Hematopoietic multipotent progenitor cell treated with erythropoietin and hydrocortisone succinate and interleukin-3 and kit ligand, for 4 days (in vitro differentiated cells): Measurements from ENCODE around the gene LAIR2.

ENCODE experiments used
- DNase-seq: peaks from one replicate; pipeline ENCODE4 v3.0.0-alpha.2; 2015

The LAIR2 gene, protein sequence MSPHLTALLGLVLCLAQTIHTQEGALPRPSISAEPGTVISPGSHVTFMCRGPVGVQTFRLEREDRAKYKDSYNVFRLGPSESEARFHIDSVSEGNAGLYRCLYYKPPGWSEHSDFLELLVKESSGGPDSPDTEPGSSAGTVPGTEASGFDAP

DNA sequence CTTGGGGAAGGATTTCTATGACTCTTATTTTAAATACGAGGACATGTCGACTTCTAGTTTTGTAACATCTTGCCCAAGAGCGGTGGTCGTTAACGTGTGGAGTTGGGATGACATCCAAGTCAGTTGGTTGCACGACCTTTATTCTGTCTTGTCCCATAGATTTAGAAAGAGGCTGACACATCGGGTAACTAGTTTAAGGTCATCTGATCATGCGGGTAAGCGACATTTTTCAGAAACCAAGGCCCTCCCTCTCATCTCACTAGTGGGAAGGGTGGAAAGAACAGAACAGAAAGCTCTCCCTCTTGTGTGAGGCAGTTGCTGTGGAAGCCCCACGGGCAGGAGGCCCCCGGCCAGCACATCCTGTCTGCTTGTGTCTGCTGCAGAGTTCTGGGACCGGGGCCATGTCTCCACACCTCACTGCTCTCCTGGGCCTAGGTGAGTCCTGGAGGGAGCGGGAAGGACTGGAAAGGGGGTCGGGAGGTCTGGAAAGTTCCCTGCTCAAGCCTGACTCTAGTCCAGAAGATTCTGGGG lies at the start of gene LAIR2:
LAIR2 (plus strand) TSS at position 314 of the 531 bp plus-strand sequence; CDS start at position 402, 88 bp downstream.
- no peak for DNase-seq

DNA sequence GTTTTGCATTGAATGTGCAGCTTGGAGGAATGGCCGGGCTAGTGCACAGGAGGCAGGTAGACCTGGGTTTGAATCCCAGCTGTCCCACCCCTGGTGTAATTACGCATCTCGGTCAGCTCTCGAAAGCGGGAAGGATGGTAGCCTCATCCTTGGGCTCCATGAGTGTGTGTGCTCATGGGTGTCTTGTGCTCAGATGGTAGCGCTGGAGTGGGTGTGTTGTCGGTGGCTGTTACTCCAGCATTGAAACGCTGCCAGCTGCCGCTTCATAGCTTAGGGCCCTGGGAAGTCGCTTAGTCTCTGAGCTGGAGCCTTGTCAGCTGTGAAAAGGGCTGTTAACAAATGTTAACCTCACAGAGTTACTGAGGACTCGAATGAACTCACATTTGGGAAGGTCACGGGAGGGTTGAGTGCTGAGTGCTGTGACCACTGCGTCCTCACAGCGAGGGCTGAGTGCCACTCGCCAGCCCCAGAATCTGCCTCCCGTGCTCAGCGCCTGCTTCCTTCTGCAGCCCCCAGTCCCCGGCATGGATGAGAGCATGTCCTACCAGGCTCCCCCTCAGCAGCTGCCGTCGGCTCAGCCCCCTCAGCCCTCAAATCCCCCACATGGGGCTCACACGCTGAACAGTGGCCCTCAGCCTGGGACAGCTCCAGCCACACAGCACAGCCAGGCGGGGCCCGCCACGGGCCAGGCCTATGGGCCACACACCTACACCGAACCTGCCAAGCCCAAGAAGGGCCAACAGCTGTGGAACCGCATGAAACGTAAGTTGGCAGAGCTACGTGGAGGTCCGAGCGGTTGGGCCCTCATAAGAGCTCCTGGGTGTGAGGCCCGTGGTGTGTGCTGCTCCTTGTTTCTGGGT lies 48.5 kb upstream of the LAIR2 start:
- no peak for DNase-seq

DNA sequence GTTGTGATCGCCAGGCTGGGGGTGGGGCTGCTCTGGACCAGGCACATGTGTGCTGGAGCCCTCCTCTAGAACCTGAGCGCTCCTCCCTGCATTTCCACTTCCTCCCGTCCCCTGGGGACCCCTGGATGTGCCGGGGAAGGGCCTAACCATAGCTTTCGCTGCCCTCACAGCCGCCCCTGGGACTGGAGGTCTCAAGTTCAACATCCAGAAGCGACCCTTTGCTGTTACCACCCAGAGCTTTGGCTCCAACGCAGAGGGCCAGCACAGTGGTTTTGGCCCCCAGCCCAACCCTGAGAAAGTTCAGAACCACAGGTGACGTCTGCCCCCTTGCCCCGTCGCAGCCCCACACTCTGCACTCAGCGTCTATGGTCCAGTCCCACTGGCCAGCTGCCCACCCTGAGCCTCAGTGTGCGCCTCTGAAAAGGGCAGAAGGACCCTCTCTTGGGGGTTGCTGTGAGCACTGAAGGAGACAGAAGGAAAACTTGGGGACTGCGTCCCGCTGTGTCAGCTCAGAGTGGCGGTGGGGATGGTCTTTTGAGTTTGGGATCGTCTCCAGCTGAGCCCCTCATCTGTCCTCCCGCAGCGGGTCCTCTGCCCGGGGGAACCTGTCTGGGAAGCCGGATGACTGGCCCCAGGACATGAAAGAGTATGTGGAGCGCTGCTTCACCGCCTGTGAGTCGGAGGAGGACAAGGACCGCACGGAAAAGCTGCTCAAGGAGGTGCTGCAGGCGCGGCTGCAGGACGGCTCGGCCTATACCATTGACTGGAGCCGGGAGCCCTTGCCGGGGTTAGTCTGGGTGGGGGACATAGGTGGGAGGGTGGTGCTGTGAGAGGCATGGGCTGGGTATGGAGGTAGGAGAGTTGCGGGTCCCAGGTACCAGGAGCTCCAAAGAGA lies 47.6 kb upstream of the LAIR2 start:
- DNase-seq, result no peak

DNA sequence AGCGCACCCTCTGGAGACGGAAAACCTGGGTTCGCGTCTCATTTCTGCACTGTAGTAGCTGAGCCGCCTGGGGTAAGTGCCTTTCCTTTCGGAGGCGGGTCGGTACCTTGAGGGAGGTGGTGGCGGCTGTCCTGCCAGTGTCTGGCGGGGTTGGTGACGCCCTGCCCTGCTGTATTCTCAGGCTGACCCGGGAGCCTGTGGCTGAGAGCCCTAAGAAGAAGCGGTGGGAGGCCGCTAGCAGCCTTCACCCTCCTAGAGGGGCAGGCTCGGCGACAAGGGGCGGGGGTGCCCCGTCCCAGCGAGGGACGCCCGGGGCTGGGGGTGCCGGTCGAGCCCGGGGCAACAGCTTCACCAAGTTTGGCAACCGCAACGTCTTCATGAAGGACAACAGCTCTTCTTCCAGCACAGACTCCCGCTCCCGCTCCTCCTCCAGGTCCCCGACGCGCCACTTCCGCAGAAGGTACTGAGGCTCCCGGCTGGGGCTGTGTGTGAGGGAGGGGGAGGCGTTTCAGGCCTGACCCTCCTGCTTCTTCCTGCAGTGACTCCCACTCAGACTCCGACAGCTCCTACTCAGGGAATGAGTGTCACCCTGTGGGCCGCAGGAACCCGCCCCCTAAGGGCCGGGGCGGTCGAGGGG lies 46.7 kb upstream of the LAIR2 start:
- DNase-seq, result no peak

DNA sequence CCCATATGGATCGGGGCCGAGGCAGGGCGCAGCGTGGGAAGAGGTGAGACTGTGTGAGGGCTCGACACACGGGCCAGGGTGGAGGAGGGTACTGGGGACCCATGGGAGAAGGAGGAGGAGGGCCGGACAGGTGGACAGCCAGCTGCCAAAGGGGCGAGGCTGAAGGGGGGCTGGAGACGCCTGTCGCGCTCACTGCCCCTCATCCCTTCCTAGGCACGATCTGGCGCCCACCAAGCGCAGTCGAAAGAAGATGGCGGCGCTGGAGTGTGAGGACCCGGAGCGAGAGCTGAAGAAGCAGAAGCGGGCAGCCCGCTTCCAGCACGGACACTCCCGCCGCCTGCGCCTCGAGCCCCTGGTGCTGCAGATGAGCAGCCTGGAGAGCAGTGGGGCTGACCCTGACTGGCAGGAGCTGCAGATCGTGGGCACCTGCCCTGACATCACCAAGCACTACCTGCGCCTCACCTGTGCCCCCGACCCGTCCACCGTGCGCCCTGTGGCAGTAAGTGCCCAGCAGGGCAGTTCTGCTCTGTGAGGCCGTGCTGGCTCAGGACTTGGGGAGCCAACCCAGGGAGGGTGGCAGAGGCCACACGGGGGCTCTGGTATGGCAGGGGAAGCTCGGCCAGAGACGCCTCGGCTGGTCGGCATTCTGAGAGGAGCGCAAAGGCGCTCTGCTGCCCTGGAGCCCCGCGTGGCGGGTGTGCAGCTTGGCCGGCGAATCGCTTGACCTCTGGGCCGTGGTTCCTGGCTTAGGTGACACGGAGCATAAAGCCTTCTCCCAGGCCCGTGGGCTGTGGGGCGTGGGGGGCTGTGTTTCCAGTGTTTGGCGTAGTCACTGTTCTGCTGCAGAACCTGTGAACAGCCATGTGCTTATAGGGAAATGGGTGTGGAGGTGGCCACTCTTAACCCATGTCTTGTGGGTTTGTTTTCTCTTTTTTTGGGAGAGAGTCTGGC lies 45.9 kb upstream of the LAIR2 start:
- DNase-seq, result no peak

DNA sequence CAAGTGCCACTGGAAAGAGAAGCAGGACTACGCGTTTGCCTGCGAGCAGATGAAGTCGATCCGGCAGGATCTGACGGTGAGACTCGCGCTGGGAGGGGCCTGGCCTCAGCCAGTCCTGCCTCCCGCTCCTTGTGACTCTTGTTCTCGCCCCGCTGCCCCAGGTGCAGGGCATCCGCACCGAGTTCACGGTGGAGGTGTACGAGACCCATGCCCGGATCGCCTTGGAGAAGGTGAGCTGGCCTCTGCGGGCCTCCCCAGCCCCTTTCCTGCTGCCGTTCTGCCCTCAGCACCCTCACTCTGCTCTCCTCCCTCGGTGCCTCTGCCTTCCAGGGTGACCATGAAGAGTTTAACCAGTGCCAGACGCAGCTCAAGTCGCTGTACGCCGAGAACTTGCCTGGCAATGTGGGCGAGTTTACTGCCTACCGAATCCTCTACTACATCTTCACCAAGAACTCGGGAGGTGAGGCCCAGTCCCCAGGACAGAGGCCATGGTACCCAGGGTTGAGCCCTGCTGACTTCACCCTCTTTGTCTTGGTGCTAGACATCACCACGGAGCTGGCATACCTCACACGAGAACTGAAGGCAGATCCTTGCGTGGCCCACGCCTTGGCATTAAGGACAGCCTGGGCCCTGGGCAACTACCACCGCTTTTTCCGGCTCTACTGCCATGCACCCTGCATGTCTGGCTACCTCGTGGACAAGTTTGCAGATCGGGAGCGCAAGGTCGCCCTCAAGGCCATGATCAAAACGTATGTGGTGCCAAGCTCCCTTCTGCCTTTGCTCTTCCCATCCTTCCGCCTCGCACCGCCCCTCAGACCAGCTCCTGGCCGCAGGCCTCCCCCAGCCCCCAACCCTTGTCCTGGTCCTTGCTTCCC lies 44.6 kb upstream of the LAIR2 start:
- DNase-seq, result no peak

DNA sequence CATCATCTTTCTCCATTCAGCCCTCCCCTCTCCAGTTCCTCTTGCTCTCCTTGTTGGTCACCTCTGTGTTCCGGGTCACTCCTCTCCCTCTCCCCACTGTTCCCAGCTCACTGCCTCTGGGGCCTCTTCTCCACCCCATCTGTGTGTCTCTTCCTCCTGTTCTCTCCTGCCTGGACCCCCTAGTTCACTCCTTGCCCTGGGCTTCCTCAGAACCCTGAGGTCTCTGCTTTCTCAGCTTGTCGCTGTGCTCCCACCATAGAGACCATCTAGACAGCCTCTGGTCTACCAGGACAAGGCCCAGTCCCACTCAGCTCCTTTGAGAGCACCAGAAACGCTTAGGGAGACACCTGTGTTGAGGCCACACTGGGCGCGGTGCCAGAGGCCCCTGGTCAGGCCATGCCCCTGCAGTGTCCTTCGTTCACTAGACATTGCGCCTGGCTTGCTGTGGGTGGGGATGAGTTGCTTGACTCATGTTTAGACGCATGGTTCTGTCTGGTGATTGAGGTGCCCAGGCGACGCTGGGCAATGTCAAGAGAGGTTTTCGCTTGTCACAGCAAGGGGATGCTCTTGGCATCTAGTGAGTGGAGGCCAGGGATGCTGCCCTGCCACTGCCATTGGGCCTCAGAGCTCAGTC lies 43.9 kb upstream of the LAIR2 start:
- DNase-seq, result no peak

DNA sequence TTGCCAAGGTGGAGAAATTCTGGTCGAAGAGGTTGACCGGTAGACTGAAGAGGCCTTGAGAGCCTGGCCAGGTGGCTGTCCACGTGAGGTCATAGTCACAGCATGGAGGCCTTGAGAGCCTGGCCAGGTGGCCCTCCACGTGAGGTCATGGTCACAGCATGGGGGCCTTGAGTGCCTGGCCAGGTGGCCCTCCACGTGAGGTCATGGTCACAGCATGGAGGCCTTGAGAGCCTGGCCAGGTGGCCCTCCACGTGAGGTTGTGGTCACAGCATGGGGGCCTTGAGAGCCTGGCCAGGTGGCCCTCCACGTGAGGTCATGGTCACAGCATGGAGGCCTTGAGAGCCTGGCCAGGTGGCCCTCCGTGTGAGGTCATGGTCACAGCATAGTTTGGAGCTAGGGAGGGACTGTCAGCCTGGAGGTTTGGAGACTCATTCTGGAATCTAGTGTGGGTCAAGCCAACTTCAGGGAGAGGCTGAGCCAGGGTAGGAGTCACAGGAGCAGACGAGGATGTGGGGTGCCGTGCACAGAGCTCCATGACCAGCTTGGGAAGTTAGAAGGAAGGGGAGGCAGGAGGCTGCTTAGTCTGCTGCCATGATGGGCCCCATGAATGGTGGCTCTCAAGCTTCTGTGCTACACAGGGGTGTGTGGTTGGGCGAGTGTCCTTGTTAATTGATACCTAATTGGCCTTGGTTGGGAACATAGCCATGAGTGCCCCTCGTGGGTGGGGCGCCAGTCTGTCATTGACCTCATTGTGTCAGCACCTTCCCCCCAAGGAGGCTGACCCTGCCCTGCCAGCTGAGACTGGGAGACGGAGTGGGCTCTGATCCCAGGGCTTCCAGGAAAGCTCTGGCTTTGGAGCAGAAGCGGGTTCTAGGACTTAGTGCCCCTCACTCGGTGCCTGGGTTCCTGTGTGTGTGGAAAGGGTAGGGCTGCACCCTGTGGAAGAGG lies 43.1 kb upstream of the LAIR2 start:
- DNase-seq, result no peak

DNA sequence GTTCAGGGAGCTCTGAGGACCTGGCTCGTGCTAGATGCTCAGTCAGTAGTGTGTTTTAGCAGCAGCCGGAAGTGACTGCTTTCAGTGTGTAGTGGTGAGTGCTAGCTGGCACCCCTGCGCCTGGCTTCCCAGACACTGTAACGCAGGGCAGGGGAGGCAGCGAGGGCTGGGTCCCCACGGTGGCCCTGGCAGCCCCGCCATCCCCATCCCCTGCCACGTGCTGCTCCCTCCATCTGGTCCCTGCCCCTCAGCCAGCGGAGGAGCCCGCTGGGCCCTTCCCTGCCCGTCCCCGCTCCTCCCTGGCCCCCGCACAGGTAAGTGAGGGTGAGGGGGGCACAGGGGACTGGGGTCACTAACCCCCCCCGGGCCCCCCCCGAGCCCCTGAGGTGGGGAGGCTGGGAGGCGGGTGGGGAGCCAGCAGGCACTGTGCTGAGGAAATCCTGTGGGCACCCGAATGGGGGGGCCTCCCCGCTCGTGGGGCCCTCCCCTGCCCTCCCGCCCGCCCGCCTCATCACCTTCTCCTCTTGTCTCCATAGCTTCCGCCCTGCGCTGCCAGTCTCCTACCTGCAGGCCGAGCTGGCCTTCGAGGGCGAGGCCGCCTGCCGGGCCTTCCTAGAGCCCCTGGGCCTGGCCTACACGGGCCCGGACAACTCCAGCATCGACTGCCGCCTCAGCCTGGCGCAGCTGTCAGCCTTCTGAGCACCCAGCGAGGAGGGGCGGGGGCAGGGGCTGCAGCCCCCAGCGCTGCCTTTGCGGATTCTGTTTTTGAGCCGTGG lies 42.2 kb upstream of the LAIR2 start:
- DNase-seq, result no peak

DNA sequence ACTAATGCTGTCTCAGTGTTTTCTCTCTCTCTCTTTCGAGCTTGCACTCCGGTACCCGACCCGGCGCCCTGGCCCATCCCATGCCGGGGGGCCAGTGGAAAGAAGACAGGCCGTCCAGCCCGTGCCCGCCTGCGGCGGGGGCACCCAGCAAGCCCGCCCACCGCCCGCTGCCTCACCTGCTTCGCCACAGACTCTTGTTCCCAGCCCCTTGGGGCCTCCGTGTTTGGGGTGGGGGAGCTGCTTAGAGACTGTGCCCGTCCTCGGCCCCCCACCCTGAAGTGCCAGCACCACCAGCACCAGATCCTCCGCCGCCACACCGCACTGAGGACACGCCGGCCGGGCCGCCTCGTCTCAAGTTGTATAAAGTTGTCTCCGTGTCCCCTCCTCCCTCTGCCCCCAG lies 41.4 kb upstream of the LAIR2 start:
- no peak for DNase-seq

DNA sequence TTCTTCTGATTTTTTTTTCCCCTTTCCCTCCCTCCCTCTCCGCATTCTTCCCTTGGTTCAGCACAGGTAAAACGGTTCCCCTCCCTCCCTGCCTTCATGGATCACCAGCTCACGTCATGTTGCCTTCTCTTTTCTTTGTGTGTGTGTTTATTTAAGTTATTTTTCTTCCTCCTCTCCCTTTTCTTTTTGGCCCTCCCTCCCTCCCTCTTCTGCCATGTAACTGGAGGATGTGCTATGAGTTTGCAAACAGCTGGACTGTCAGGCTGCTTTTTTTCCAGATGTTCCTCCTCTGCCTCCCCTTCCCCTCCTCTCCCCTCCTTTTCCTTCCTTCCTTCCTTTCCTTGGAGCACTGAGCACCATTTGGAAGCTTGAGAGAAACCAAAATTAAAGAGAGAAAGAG lies 41.0 kb upstream of the LAIR2 start:
- DNase-seq, result no peak

DNA sequence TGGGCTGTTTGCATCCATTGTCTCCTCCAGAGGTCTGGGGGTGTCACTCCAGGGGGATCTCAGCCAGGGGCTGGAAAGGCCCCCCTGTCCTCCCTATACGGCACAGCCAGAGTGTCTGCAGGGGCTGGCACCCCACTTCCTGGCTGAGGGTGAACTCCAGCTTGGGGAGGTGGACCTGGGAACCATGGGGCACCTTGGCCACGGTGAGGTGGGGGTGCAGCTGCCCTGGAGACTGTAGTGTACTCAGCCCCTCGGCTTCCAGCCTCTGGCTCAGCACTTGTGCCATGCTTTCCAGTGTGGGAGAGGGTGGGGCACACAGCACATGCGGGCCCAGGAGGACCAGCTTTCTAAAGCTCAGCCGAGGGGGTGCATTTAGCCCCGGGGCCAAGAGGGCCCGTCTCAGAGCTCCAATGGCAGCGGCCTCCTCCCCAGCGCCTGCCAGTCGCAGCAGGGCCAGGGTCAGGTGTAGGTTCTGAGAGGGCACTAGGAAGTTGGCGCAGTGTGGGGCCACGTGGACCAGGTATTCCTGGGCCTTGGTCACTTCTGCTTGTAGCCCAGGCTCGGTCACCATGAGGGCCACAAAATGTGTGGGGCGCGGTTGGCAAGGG lies 40.5 kb upstream of the LAIR2 start:
- peak; percentile 34 for DNase-seq

DNA sequence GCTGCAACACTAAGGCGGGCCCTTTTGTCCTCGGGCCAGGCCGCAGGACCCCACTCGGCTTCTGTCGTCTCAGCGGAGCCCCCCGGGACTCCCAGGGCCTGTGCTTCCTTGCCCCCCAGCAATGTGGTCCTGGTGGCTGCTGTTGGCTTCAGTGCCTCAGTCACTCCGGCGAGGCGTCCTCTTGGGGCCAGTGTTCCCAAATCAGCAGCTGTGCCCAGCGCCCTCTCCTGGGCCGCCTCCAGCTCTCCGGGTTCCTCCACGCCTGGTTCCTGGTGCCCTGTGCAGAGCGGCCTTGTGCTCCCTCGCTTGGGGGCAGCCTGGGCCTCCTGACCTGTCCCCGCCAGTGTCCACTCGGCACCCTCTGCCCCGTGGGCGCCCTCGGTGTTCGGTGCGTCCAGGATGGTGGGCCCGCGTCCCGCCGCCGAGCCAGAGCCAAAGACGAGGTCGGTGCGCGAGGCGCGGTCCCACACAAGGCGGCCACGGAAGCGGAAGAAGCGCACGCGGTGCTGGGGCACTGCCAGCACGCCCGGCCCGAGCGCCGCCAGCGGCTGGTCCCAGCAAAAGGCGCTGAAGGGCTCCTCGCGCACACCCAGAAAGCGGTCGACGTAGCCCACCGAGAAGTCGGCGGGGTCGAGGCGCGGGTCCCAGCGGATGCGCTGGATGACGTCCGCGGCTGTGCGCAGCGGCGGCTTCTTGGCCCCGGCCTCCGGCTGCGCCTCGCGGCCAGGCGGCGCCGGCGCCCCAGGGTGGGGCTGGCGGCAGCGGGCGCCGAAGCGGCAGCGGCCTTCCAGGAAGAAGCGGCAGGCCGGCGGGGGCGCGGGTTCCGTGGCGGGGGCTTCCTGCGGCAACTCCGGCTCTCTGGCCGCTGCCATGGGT lies 39.7 kb upstream of the LAIR2 start:
- peak; percentile 84 for DNase-seq

DNA sequence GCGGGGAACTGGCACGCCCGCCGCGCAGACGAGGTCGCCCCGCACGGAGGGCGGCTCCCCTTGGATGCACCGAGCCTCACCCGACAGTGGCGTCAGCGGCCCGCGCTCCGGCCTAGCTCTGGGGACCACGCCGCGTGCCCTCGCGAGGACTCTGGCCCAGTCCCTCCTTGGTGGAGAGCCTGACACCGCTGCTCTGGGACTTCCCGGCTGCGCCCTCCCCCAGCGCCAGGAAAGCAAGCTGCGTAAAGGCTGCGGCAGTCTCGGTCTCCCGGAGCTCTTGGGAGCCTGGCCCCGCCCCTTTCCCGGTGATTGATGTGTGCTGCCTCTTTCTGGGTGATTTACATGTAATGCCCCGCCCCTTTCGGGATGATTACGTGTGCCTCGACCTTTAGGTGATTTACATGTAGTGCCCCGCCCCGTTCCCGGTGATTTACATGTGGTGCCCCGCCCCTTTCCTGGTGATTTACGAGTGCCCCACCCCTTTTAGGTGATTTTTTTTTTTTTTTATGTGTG lies 39.0 kb upstream of the LAIR2 start, which contains the start of gene LENG9:
LENG9 (minus strand) TSS at position 248 of the 513 bp plus-strand sequence. CDS start 252 bp downstream, outside the sequence.
- peak; percentile 99 for DNase-seq

DNA sequence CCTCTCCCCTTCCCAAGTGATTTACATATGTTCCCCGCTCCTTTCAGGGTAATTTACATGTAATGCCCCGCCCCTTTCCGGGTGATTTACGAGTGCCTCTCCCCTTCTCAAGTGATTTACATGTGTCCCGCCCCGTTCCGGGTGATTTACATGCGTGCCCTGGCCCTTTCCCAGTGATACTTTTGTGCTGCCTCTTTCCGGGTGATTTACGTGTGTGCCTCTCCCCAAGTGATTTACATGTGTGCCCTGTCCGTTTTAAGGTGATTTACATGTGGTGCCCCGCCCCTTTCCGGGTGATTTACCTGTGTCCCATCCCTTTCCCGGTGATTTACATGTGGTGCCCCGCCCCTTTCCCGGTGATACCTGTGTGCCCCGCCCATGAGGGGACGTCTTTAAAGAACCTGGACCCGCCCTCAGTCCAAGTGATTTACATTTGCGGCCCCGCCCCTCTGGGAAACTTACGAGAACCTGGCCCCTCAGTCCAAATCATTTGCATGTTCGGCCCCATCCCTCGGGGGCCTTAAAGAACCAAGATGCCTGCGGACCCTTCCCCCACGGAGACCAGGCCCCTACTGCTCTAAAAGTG lies 38.5 kb upstream of the LAIR2 start:
- peak; percentile 97 for DNase-seq
